HG02884 (cell line): ENCODE results near the gene SBSN.
"Not testable (repeated sequence)": the region's sequence is repeated elsewhere in the genome, so short reads cannot be mapped to it uniquely, and the experiment has no call there.

Experiments used
- ATAC-seq: cut with Tn5 transposase; IDR thresholded peaks from one replicate; pipeline ENCODE4 v1.9.1; 2021; ENCODE audit warnings: mild to moderate bottlenecking, moderate library complexity; ENCODE audit not compliant: unreplicated experiment

SBSN gene

DNA sequence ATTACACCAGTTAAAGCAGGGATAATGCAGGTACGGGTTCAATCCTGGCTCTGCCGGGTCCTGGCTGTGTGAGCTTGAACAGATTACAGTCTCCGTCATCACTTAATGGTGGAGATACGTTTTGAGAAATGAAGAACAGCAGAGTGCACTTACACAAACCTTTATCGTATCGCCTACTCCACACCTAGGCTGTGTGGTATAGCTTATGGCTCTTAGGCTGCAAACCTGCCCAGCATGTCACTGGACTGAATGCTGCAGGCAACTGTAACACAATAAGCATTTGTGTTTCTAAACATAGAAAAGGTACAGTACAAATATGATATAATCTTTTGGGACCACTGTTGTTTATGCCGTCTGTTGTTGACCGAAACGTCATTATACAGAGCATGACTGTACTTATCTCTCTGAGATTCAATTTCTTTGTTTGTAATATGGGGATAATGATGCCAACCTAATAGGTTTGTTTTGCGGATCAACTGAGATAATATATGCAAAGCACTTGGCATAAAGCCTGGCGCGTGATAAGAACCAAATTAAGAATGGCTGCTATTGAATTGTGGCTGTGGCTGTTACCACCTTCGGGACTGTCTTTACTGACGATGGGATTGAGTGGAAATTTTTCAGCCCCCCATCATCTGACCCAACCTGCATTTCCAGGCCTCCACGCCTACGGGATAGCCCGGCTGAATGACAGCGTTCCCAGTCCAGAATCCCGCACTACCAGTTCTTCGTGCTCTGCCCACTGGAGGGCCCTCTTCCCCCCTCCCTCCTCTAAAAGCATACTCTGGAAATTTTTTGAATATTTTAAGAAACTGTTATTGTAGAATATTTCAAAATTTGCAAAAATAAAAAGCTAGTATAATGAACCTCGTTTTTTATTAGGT lies 49.1 kb downstream of the SBSN start:
- no peak for ATAC-seq

DNA sequence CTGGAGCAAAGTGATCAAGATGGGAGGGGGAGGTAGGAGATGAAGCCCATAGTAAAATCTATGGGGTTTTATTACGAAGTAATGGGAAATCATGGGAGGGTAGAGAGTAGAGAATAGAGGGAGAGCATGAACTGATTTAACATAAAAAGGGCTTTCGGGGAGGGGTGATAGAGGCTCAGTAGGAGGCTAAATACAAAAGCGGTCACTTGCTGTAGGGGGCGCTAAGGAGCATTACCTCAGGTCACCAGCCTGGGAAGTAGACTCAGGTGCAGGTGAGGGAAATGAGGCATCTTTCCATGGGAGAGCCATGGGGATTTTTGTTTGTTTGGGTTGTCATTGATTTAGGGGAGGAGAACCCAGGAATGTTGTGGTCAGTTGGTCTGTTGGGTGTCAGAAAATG lies 52.0 kb downstream of the SBSN start:
- ATAC-seq = no peak

DNA sequence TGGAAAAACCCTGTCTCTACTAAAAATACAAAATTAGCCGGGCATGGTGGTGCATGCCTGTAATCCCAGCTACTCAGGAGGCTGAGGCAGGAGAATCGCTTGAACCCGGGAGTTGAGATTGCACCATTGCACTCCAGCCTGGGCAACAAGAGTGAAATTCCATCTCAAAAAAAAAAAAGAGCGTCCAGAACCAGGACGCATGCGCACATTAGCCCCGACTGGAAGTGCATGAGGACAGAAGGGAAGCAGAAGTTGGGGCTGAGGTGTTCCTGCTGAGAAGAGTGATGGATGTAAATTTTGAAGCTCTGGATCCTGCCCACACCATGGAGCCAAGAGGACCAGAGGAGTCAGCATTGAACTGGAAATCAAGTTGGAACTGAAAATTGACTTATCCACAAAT lies 53.5 kb downstream of the SBSN start:
- ATAC-seq = not testable (repeated sequence)

DNA sequence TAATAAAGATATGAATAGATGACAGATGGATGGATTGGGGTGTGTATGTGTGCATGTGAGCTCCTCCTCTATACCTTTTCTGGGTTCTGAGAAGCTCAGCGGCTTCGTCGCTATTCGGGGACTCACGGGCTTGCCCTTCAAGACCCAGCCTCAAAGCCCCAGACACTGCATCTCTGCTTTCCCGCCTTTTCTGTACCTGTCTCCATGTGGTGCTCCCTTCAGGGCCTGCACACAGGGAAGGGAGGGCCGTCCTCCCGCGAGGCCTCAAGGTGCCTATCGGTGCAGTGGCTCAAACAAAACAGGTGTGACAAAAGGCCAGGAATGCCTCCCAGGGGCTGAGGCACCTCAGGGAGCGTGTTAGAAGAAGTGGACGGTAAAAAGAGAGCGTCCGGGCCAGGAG lies 54.0 kb downstream of the SBSN start:
- no peak for ATAC-seq
